NT2/D1 (cell line): Measurements from ENCODE around the gene SCGB1D1.

Experiments used
- DNase-seq: peaks from one replicate; pipeline ENCODE4 v3.0.0-alpha.2; 2011; ENCODE audit warnings: low read depth, low spot score
- H3K27me3 ChIP-seq: 2 replicates; pipeline ENCODE4 v1.6.0; 2011; ENCODE audit warnings: mild to moderate bottlenecking; ENCODE audit not compliant: insufficient read length, insufficient read depth
- H3K36me3 ChIP-seq: 2 replicates; pipeline ENCODE4 v1.6.1; 2011; ENCODE audit warnings: mild to moderate bottlenecking, low read length, mixed read lengths; ENCODE audit not compliant: insufficient read depth, insufficient read length
- H3K4me1 ChIP-seq: 2 replicates; pipeline ENCODE4 v1.5.1; 2011; ENCODE audit not compliant: insufficient read depth, insufficient read length
- H3K4me3 ChIP-seq: 2 replicates; pipeline ENCODE4 v1.5.1; 2011; ENCODE audit warnings: low read depth; ENCODE audit not compliant: insufficient read length
- H3K9ac ChIP-seq: 2 replicates; pipeline ENCODE4 v1.6.0; 2011; ENCODE audit warnings: low read depth; ENCODE audit not compliant: insufficient read length
- H3K9me3 ChIP-seq: 2 replicates; pipeline ENCODE4 v1.5.1; 2011; ENCODE audit warnings: mild to moderate bottlenecking, low read length; ENCODE audit not compliant: insufficient read depth
- SUZ12 ChIP-seq: IDR thresholded peaks from 2 replicates; pipeline ENCODE4 v1.6.1; 2011; ENCODE audit not compliant: insufficient read length, insufficient read depth; ENCODE audit errors: extremely low read depth
- YY1 ChIP-seq: IDR thresholded peaks from 2 replicates; pipeline ENCODE4 v1.6.1; 2011; ENCODE audit not compliant: insufficient read length, insufficient read depth
- ZNF274 ChIP-seq: IDR thresholded peaks from 2 replicates; pipeline ENCODE4 v1.6.1; 2011; ENCODE audit warnings: mild to moderate bottlenecking, low read depth, low read length

The SCGB1D1 gene

DNA sequence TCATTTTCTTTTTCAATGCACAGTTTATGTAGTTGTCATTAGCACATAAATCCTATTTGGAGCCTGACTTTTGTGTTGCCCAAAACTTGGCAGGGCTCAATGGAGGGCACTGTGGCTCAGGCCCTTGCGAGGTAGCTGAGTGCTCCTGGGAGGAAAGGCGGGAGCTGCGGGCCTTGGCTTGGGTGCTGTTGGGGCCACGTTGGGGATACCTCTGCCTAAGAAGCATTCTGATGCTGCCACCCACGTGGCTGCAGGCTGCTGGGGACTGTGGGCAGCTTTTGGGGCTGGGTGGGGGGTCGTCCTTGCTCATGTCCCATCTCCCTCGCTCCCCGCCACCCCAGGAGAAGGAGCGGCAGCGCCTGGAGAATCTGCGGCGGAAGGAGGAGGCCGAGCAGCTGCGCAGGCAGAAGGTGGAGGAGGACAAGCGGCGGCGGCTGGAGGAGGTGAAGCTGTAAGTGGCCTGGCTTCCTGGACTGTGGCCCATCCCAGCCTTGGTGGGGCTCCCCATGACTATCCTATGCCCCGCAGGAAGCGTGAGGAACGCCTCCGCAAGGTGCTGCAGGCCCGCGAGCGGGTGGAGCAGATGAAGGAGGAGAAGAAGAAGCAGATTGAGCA, 45.3 kb upstream of the SCGB1D1 start:
- no peaks in the 10 kb centered on the region for H3K27me3 ChIP-seq
- H3K9me3 ChIP-seq, result peaks cover 29% of the 10 kb centered on the region; the same call in 1 of the 2 replicates
- TF ChIP-seq ZNF274 (no peak), YY1 (no peak), SUZ12 (no peak)
- H3K4me1 ChIP-seq, result no peaks in the 10 kb centered on the region
- DNase-seq, result no peak
- H3K4me3 ChIP-seq, result no peak overlapping the region
- peaks cover 92% of the 10 kb centered on the region for H3K36me3 ChIP-seq
- H3K9ac ChIP-seq, result no peak overlapping the region

DNA sequence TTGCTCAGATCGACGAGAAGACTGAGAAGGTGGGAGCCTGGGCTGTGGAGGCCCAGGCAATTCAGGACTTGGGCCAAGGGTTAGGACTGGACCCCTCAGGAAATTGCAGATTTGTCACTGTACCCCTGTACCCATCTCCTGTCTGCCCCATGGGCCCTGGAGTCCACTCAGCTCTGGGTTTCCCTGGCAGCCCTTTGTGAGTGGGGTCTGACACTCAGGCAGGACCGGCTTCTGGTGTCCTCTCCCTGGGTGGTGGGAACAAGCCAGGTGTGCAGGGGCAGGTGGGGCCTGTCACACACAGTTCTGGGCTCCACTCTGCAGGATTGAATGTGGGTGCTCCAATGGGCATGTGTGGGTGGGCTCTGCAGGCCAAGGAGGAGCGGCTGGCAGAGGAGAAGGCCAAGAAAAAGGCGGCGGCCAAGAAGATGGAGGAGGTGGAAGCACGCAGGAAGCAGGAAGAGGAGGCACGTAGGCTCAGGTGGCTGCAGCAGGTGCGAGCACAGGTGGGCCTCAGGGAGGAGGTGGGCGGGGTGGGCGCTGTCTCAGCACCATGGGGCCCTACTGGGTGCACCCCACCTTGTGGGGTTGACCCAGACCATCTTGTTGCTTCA, 44.6 kb upstream of the SCGB1D1 start:
- Histone ChIP-seq H3K27me3 (no peaks in the 10 kb centered on the region), H3K4me1 (no peaks in the 10 kb centered on the region), H3K4me3 (no peak overlapping the region), H3K9me3 (peaks cover 29% of the 10 kb centered on the region; the same call in 1 of the 2 replicates), H3K36me3 (peaks cover 92% of the 10 kb centered on the region), H3K9ac (no peak overlapping the region)
- no peak for TF ChIP-seq SUZ12
- no peak for TF ChIP-seq YY1
- no peak for TF ChIP-seq ZNF274
- DNase-seq, result no peak

DNA sequence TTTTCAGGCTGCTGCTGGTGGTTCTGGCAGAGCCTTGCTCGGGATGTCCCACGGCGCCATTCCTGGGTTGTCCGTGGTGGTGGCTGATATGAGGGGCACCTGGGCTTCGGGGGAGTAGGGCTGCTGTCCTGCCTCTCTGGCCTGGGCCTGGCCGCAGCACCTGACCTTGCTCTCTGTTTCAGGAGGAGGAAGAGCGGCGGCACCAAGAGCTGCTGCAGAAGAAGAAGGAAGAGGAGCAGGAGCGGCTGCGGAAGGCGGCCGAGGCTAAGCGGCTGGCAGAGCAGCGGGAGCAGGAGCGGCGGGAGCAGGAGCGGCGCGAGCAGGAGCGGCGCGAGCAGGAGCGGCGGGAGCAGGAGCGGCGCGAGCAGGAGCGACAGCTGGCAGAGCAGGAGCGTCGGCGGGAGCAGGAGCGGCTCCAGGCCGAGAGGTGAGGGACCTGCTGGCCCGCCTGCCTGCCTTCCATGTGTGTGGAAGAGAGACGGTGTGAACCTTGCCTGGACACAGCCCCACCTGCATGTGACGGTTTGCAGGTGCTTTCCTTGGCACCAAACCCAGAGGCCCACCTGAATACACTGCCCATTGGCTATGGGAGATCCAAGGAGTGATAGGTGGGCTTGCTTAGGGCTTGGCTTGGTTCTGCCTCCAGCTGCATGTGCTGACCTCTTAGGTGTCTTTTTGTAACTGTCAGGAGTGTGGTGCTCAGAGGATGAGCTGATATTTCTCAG, 43.4 kb upstream of the SCGB1D1 start:
- Histone ChIP-seq H3K9me3 (peaks cover 29% of the 10 kb centered on the region; the same call in 1 of the 2 replicates), H3K27me3 (no peaks in the 10 kb centered on the region), H3K4me3 (no peak overlapping the region), H3K9ac (no peak overlapping the region), H3K36me3 (peaks cover 92% of the 10 kb centered on the region), H3K4me1 (no peaks in the 10 kb centered on the region)
- no peak for DNase-seq
- TF ChIP-seq ZNF274 (no peak), SUZ12 (no peak), YY1 (no peak)

DNA sequence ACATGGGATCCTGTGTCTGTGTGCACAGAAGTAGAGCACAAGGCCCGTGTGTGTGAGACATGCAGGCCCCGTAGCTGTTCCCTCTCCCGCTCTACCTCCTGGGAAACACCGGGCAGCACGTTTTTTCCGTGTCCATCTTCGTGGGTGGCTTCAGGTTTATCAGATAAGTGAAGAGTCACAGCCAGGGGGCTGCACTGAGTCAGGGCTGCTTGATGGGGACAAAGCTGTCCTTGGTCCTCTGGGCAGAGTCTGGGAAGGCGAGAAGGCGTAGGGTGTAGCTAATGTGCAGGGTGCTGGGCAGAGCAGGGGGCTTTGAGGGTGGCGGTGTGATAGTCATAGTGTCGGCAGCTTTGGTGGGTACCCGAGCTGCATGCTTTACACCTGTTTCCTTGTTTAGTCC, 42.5 kb upstream of the SCGB1D1 start:
- Histone ChIP-seq H3K27me3 (no peaks in the 10 kb centered on the region), H3K9me3 (peaks cover 29% of the 10 kb centered on the region; the same call in 1 of the 2 replicates), H3K9ac (no peak overlapping the region), H3K36me3 (peaks cover 91% of the 10 kb centered on the region), H3K4me3 (no peak overlapping the region), H3K4me1 (no peaks in the 10 kb centered on the region)
- no peak for DNase-seq
- TF ChIP-seq ZNF274 (no peak), SUZ12 (no peak), YY1 (no peak)

DNA sequence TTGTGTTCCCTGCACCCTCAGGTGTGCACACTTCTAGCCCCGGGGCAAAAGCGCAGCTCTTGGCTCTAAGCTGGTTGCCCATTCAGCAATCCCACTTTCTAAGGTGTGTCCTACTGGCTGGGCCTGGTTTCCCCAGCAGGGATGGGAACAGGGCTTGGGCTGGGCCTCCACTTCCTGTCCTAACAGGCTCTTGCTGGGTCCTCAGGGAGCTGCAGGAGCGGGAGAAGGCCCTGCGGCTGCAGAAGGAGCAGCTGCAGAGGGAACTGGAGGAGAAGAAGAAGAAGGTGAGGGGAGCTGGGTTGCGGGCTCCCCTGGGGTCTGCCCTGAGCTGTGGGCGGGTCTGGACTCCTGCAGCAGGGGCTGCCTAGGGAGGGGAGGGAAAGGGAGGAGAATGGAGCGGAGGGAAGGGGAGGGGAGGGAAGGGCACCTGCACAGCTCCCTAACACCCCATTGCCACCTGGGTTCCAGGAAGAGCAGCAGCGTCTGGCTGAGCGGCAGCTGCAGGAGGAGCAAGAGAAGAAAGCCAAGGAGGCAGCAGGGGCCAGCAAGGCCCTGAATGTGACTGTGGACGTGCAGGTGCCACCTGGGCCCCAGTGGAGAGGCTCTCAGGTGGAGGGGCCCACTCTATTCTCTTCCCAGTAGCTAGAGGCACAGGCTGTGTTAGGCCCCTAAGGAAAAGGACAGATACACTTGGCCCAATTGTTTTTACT, 41.6 kb upstream of the SCGB1D1 start:
- H3K4me3 ChIP-seq, result no peak overlapping the region
- no peak overlapping the region for H3K9ac ChIP-seq
- peaks cover 29% of the 10 kb centered on the region; the same call in 1 of the 2 replicates for H3K9me3 ChIP-seq
- H3K4me1 ChIP-seq, result no peaks in the 10 kb centered on the region
- no peaks in the 10 kb centered on the region for H3K27me3 ChIP-seq
- TF ChIP-seq YY1, result no peak
- no peak for TF ChIP-seq ZNF274
- no peak for TF ChIP-seq SUZ12
- DNase-seq, result no peak
- H3K36me3 ChIP-seq, result peaks cover 91% of the 10 kb centered on the region

DNA sequence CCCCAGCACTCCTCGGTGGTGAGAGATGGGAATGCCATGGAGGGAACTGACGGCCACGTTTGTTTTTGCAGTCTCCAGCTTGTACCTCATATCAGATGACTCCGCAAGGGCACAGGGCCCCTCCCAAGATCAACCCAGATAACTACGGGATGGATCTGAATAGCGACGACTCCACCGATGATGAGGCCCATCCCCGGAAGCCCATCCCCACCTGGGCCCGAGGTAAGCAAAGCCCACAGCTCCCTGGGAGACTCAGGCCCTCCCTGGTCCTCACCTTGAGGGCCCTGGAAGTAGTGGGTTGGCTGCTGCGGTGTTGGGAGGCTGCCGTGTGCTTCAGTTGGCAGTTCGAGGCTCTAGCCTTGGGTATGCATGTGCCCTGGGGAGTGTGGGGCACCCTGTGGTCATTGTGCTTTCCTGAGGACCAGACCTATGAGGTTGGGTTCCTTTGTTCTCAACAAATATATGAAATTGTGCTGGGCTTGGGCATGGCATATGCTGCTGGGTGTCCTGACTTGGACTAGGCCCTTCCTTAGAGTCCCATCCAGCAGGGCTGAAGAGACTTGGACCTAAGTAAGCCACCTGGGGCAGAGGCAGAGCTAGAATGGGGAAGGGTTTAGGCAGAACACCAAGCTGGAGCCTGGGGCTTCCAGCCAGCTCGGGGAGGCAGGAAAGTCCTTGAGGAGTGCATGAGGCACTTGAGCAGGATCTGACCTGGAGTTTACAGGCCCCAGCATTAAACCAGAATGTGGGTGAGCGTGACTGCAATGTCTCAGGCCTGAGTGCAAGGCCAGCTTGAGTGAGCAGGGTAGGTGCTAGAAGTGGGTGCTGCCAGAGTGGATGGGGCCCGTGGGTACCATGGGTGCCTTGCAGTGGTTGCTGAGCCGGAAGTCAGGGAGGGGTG, 39.8 kb upstream of the SCGB1D1 start:
- peaks cover 83% of the 10 kb centered on the region for H3K36me3 ChIP-seq
- no peak overlapping the region for H3K4me3 ChIP-seq
- no peaks in the 10 kb centered on the region for H3K4me1 ChIP-seq
- DNase-seq, result no peak
- H3K27me3 ChIP-seq, result no peaks in the 10 kb centered on the region
- TF ChIP-seq ZNF274 (no peak), SUZ12 (no peak), YY1 (no peak)
- H3K9ac ChIP-seq, result no peak overlapping the region
- H3K9me3 ChIP-seq, result peaks cover 25% of the 10 kb centered on the region; the same call in 1 of the 2 replicates
